ENCODE data around the gene CALCR.
"Not testable (repeated sequence)": the region's sequence is repeated elsewhere in the genome, so short reads cannot be mapped to it uniquely, and the experiment has no call there.

- not testable (repeated sequence) for TF ChIP-seq CTCF (IDR thresholded peaks at IDR 0.05; ENCODE audit: insufficient read depth, low read length); POLR2AphosphoS5 (IDR thresholded peaks at IDR 0.05; ENCODE audit: low read depth); GABPA (IDR thresholded peaks at IDR 0.05; ENCODE audit: low read depth); SPI1 (IDR thresholded peaks at IDR 0.05; ENCODE audit: borderline replicate concordance, low read depth)
- TF ChIP-seq, protein P1, sequence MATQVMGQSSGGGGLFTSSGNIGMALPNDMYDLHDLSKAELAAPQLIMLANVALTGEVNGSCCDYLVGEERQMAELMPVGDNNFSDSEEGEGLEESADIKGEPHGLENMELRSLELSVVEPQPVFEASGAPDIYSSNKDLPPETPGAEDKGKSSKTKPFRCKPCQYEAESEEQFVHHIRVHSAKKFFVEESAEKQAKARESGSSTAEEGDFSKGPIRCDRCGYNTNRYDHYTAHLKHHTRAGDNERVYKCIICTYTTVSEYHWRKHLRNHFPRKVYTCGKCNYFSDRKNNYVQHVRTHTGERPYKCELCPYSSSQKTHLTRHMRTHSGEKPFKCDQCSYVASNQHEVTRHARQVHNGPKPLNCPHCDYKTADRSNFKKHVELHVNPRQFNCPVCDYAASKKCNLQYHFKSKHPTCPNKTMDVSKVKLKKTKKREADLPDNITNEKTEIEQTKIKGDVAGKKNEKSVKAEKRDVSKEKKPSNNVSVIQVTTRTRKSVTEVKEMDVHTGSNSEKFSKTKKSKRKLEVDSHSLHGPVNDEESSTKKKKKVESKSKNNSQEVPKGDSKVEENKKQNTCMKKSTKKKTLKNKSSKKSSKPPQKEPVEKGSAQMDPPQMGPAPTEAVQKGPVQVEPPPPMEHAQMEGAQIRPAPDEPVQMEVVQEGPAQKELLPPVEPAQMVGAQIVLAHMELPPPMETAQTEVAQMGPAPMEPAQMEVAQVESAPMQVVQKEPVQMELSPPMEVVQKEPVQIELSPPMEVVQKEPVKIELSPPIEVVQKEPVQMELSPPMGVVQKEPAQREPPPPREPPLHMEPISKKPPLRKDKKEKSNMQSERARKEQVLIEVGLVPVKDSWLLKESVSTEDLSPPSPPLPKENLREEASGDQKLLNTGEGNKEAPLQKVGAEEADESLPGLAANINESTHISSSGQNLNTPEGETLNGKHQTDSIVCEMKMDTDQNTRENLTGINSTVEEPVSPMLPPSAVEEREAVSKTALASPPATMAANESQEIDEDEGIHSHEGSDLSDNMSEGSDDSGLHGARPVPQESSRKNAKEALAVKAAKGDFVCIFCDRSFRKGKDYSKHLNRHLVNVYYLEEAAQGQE (IDR thresholded peaks at IDR 0.05; ENCODE audit: insufficient replicate concordance, low read depth): not testable (repeated sequence)
Measured at GRCh38 chr7:93585694-93586478, 11.4 kb upstream of the CALCR start.

All from HL-60 (cell line).